ENCODE results near the gene SLC22A8. TPM values are rescaled to one million over a fixed set of nuclear protein-coding genes. Genes with fewer than 3 reads are reported as not detected.
"Not testable (repeated sequence)": the region's sequence is repeated elsewhere in the genome, so short reads cannot be mapped to it uniquely, and the experiment has no call there.

Gene SLC22A8
- total and polyA plus RNA-seq, 2 of the 13 experiments (the other 11 are each of a cell fraction or from before 2014, with no cell fraction given), result 0.04 to 0.05 TPM

DNA sequence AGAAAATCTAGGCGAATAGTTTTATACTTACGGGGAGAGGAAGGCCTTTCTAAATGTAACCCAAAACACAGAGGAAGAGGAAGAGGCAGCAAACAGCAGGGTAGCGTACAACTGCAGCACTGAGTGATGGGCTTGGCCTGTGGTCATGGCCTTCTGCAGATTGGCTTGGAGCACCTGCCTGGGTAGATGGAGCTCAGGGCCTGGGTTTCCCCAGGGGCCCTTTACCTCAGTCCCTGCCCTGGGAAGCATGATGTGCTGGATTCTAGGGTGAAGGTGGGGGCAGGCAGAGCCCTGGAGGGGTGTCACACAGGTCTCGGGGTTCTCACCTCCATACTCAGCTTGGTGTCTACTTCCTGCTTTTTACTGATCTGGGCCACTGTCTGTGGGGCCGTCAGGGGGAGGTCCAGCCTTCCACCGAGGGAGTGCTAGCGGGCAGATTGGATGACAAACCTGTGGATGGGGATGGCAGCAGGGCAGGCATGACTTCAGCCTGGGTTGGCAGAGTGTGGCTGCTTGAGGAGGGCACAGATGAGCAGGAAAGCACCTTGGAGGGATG, 66.8 kb downstream of the SLC22A8 start (continued):
- TF ChIP-seq, protein P1, sequence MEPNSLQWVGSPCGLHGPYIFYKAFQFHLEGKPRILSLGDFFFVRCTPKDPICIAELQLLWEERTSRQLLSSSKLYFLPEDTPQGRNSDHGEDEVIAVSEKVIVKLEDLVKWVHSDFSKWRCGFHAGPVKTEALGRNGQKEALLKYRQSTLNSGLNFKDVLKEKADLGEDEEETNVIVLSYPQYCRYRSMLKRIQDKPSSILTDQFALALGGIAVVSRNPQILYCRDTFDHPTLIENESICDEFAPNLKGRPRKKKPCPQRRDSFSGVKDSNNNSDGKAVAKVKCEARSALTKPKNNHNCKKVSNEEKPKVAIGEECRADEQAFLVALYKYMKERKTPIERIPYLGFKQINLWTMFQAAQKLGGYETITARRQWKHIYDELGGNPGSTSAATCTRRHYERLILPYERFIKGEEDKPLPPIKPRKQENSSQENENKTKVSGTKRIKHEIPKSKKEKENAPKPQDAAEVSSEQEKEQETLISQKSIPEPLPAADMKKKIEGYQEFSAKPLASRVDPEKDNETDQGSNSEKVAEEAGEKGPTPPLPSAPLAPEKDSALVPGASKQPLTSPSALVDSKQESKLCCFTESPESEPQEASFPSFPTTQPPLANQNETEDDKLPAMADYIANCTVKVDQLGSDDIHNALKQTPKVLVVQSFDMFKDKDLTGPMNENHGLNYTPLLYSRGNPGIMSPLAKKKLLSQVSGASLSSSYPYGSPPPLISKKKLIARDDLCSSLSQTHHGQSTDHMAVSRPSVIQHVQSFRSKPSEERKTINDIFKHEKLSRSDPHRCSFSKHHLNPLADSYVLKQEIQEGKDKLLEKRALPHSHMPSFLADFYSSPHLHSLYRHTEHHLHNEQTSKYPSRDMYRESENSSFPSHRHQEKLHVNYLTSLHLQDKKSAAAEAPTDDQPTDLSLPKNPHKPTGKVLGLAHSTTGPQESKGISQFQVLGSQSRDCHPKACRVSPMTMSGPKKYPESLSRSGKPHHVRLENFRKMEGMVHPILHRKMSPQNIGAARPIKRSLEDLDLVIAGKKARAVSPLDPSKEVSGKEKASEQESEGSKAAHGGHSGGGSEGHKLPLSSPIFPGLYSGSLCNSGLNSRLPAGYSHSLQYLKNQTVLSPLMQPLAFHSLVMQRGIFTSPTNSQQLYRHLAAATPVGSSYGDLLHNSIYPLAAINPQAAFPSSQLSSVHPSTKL (CRISPR knock-in tag; IDR thresholded peaks at IDR 0.05), result no peak
- no peak for TF ChIP-seq JARID2 (CRISPR knock-in tag; IDR thresholded peaks at IDR 0.05; ENCODE audit: insufficient replicate concordance)
- no peak for TF ChIP-seq ZFY (CRISPR knock-in tag; IDR thresholded peaks at IDR 0.05)
- no peak for TF ChIP-seq WIZ (CRISPR knock-in tag; IDR thresholded peaks at IDR 0.05)

DNA sequence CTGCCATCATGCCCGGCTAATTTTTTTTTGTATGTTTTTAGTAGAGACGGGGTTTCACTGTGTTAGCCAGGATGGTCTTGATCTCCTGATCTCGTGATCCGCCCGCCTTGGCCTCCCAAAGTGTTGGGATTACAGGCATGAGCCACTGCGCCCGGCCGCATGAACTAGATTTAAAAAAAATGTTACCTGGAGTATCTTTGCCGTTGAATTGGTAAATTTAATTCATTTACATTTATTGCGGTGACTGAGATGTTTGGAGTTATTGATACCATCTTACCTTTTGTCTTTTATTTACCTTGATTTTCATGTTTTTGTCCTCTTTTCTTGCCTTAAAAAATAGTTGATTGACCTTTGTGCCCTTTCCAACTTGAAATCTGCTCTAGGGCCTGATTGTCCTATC, 70.1 kb downstream of the SLC22A8 start:
- H4K20me1 ChIP-seq (ENCODE audit: insufficient read depth, low read length); POLR2A ChIA-PET; H3K9me3 ChIP-seq (ENCODE audit: low read length); BruUV-seq (replicated peaks); H3K36me3 ChIP-seq (replicated peaks in 1 of 2; ENCODE audit: control insufficient read depth in 1 of 2, insufficient read depth in 2 of 2, low read length in 2 of 2); in situ Hi-C loops (cut with HindIII; ENCODE audit: extremely low pct_ligation_motif_present, low pct_unique_long_range_greater_than_20kb); H3K9ac ChIP-seq (ENCODE audit: insufficient read depth, low read depth, low read length); H3K27ac ChIP-seq (ENCODE audit: extremely low read length, insufficient read depth, low read length); FAIRE-seq; H3K27me3 ChIP-seq (ENCODE audit: control insufficient read depth in 1 of 2, insufficient read depth in 2 of 2, low read length in 2 of 2); H3K4me3 ChIP-seq (replicated peaks in 1 of 3; ENCODE audit: insufficient read depth in 1 of 3, low read depth in 2 of 3, low read length in 3 of 3); DNase-seq (ENCODE audit: low spot score); H2AFZ ChIP-seq (ENCODE audit: low read length); H3K79me2 ChIP-seq (ENCODE audit: insufficient read depth, low read length); CTCF ChIA-PET (ENCODE audit: low intra/inter-chr PET ratio, low total read pairs); intact Hi-C loops (cut with micrococcal nuclease; ENCODE audit: unreplicated experiment); H3K4me1 ChIP-seq (ENCODE audit: insufficient read depth, low read length); H3K4me2 ChIP-seq (ENCODE audit: low read depth, low read length); ATAC-seq: not testable (repeated sequence)
- WGBS (ENCODE audit: low lambda C conversion rate), result 65% methylated on average over 10 of the region's 10 CpGs

Other genes with a start within 250 kb of the SLC22A8 start
- gene TAF6L, start 244.4 kb downstream of the SLC22A8 start, total RNA-seq (2016; rRNA removed; fragmentation: Illumina TruSeq; extraction: Trizol), result 13.4 and 19.4 TPM in 2 replicates
- 12.6 and 15.3 TPM in 2 replicates for gene TAF6L, start 244.4 kb downstream of the SLC22A8 start, polyA plus RNA-seq (2011; rRNA removed)
- gene TMEM179B, start 228.4 kb downstream of the SLC22A8 start, total RNA-seq (2016; rRNA removed; fragmentation: Illumina TruSeq; extraction: Trizol), result 11.4 and 24.8 TPM in 2 replicates
- gene TMEM179B, start 228.4 kb downstream of the SLC22A8 start, polyA plus RNA-seq (2011; rRNA removed), result 25.7 and 31.5 TPM in 2 replicates
- 18.0 and 24.9 TPM in 2 replicates for gene TMEM223, start 223.8 kb downstream of the SLC22A8 start, total RNA-seq (2016; rRNA removed; fragmentation: Illumina TruSeq; extraction: Trizol)
- gene TMEM223, start 223.8 kb downstream of the SLC22A8 start, polyA plus RNA-seq (2011; rRNA removed), result 19.5 TPM in 2 replicates
- 26.2 and 30.9 TPM in 2 replicates for gene NXF1, start 210.4 kb downstream of the SLC22A8 start, total RNA-seq (2016; rRNA removed; fragmentation: Illumina TruSeq; extraction: Trizol)
- 30.4 and 39.7 TPM in 2 replicates for gene NXF1, start 210.4 kb downstream of the SLC22A8 start, polyA plus RNA-seq (2011; rRNA removed)
- gene STX5, start 183.8 kb downstream of the SLC22A8 start, total RNA-seq (2016; rRNA removed; fragmentation: Illumina TruSeq; extraction: Trizol), result 26.9 and 29.2 TPM in 2 replicates
- gene STX5, start 183.8 kb downstream of the SLC22A8 start, polyA plus RNA-seq (2011; rRNA removed), result 30.0 and 36.6 TPM in 2 replicates
- not detected in 2 replicates for gene TEX54, start 183.0 kb downstream of the SLC22A8 start, total RNA-seq (2016; rRNA removed; fragmentation: Illumina TruSeq; extraction: Trizol)
- not detected in 2 replicates for gene TEX54, start 183.0 kb downstream of the SLC22A8 start, polyA plus RNA-seq (2011; rRNA removed)
- gene WDR74, start 176.3 kb downstream of the SLC22A8 start, total RNA-seq (2016; rRNA removed; fragmentation: Illumina TruSeq; extraction: Trizol), result 68.4 and 83.3 TPM in 2 replicates
- 77.0 and 84.6 TPM in 2 replicates for gene WDR74, start 176.3 kb downstream of the SLC22A8 start, polyA plus RNA-seq (2011; rRNA removed)
- 94.8 and 213 TPM in 2 replicates for gene SLC3A2, start 134.9 kb downstream of the SLC22A8 start, total RNA-seq (2016; rRNA removed; fragmentation: Illumina TruSeq; extraction: Trizol)
- 225 and 226 TPM in 2 replicates for gene SLC3A2, start 134.9 kb downstream of the SLC22A8 start, polyA plus RNA-seq (2011; rRNA removed)
- not detected in 2 replicates for gene CHRM1, start 94.5 kb downstream of the SLC22A8 start, total RNA-seq (2016; rRNA removed; fragmentation: Illumina TruSeq; extraction: Trizol)
- not detected in 2 replicates for gene CHRM1, start 94.5 kb downstream of the SLC22A8 start, polyA plus RNA-seq (2011; rRNA removed)
- not detected in 2 replicates for gene SLC22A6, start 30.9 kb downstream of the SLC22A8 start, total RNA-seq (2016; rRNA removed; fragmentation: Illumina TruSeq; extraction: Trizol)
- not detected in 2 replicates for gene SLC22A6, start 30.9 kb downstream of the SLC22A8 start, polyA plus RNA-seq (2011; rRNA removed)
- not detected in 2 replicates for gene SLC22A24, start 128.4 kb upstream of the SLC22A8 start, total RNA-seq (2016; rRNA removed; fragmentation: Illumina TruSeq; extraction: Trizol)
- gene SLC22A24, start 128.4 kb upstream of the SLC22A8 start, polyA plus RNA-seq (2011; rRNA removed), result not detected in 2 replicates
- 0.18 TPM in 2 replicates for gene SLC22A25, start 227.8 kb upstream of the SLC22A8 start, total RNA-seq (2016; rRNA removed; fragmentation: Illumina TruSeq; extraction: Trizol)
- 0.42 and 0.98 TPM in 2 replicates for gene SLC22A25, start 227.8 kb upstream of the SLC22A8 start, polyA plus RNA-seq (2011; rRNA removed)

All from HepG2 (cell line).